Measurements from ENCODE around the gene FOXO3.

Gene FOXO3

DNA sequence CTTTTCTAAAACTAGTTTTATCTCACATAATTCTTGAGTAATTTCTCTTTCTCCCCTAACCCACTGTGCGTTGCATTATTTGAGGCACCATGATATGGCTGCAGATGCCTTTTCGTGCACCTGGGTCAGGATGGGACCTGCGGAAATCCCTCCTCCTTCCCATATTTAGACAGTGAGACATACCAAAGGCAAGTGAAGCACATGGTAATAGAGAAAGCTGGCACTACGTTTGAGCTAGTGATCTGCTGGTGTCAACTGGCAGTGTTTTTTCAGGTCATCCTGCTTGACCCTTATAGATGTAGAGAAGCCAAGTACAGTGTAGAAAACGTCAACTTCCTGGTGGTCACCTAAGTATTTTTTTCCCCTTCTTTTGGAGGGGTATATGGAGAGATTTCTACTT is 71.7 kb downstream of the FOXO3 start:
- H3K4me3 ChIP-seq (ENCODE audit: low read depth, low read length) = no peak overlapping the region
- DNase-seq (ENCODE audit: low read depth) = no peak
- TF ChIP-seq MYC (IDR thresholded peaks at IDR 0.05; ENCODE audit: low read depth, low read length) (no peak), MAX (IDR thresholded peaks at IDR 0.05; ENCODE audit: low read depth, low read length) (no peak), POLR2A (IDR thresholded peaks at IDR 0.05; ENCODE audit: extremely low read depth, insufficient read length) (no peak), CTCF (IDR thresholded peaks at IDR 0.05; ENCODE audit: low read depth, low read length) (no peak)

GRCh38 chr6:108633436-108633835 is 72.7 kb downstream of the FOXO3 start:
- DNase-seq (ENCODE audit: low read depth) = no peak
- no peak for TF ChIP-seq MYC (IDR thresholded peaks at IDR 0.05; ENCODE audit: low read depth, low read length)
- no peak for TF ChIP-seq MAX (IDR thresholded peaks at IDR 0.05; ENCODE audit: low read depth, low read length)
- TF ChIP-seq CTCF (IDR thresholded peaks at IDR 0.05; ENCODE audit: low read depth, low read length) = no peak
- no peak for TF ChIP-seq POLR2A (IDR thresholded peaks at IDR 0.05; ENCODE audit: extremely low read depth, insufficient read length)
- H3K4me3 ChIP-seq (ENCODE audit: low read depth, low read length) = no peak overlapping the region

DNA sequence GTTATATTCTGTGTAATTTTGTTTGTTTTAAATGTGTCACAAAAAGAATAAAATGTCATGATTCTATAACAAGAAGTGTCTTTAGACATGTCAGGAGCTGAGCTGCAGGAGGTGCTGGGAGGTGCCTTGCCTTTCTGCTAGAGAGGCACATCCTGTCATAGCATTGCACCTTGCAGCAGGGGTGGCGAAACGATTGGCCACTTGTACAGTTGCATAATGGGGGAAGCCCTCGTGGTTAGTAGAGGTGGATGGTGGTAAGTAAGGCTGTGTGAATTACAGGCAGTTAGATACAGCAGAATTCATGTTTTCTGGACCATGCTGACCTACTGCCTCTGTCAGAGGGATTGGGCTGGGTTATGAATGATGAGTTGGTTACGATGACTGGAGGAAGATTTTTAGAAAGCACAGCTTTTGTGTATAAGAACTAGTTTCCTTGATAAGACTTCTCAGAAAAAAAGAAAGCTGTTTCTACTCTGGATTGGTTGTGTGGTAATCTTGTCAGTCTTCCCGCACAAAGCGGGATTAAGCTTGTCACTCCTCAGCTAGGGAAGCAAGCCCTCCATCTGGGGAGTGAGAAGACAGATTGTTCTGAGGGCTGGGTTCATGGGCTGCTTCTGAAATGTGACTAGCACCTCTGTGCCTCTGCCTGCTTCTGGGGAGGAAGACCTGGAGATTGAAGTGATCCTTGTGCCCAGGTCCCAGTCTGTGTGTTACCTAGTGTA is 74.9 kb downstream of the FOXO3 start:
- TF ChIP-seq CTCF (IDR thresholded peaks at IDR 0.05; ENCODE audit: low read depth, low read length) (no peak), MAX (IDR thresholded peaks at IDR 0.05; ENCODE audit: low read depth, low read length) (peak; percentile 82), POLR2A (IDR thresholded peaks at IDR 0.05; ENCODE audit: extremely low read depth, insufficient read length) (no peak), MYC (IDR thresholded peaks at IDR 0.05; ENCODE audit: low read depth, low read length) (peak; percentile 61; the same call in 1 of the 2 replicates)
- peak; percentile 94 for DNase-seq (ENCODE audit: low read depth)
- H3K4me3 ChIP-seq (ENCODE audit: low read depth, low read length) = no peak overlapping the region

DNA sequence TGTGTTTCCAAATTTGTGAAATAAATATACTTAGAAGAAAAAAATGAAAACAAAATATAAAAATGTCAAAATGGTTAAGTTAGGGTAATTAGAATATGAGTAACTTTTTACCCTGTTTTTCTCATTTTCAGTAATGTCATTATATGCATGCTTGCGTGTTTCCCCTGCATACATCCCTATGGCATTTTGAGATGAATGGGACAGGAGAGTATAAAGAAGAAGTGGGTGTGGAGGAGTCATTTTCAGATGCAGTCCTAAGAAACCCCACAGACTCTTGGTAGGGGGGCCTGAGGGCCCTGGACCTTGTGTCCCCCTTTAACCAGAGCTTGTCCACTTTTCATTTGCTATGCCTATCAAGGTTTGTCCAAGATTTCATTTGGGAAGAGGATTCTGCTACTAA is 77.2 kb downstream of the FOXO3 start:
- no peak overlapping the region for H3K4me3 ChIP-seq (ENCODE audit: low read depth, low read length)
- TF ChIP-seq POLR2A (IDR thresholded peaks at IDR 0.05; ENCODE audit: extremely low read depth, insufficient read length) (no peak), CTCF (IDR thresholded peaks at IDR 0.05; ENCODE audit: low read depth, low read length) (no peak), MAX (IDR thresholded peaks at IDR 0.05; ENCODE audit: low read depth, low read length) (no peak), MYC (IDR thresholded peaks at IDR 0.05; ENCODE audit: low read depth, low read length) (no peak)
- no peak for DNase-seq (ENCODE audit: low read depth)

DNA sequence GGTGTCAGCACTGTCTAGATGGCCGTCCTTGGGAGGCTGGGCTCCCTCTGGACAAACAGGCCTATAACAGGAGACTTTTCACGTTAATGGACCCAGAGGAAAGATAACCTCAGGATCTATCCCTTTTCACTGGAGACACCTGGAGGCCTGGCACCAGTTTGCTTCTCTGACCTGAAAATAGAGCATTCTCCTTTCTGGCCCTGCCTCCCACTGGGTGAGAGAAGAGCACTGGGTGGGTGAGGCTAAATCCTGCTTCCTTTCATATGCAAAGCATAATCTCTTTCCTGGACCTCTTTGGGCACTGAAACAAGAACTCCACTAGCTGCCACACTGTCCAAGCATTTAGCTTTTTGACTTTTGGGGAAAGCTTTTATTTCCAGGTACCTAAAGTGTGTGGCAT is 78.3 kb downstream of the FOXO3 start:
- H3K4me3 ChIP-seq (ENCODE audit: low read depth, low read length) = no peak overlapping the region
- DNase-seq (ENCODE audit: low read depth) = no peak
- TF ChIP-seq POLR2A (IDR thresholded peaks at IDR 0.05; ENCODE audit: extremely low read depth, insufficient read length) = no peak

GRCh38 chr6:108640104-108640503 is 79.4 kb downstream of the FOXO3 start:
- no peak for DNase-seq (ENCODE audit: low read depth)
- no peak overlapping the region for H3K4me3 ChIP-seq (ENCODE audit: low read depth, low read length)
- TF ChIP-seq MAX (IDR thresholded peaks at IDR 0.05; ENCODE audit: low read depth, low read length) (no peak), MYC (IDR thresholded peaks at IDR 0.05; ENCODE audit: low read depth, low read length) (no peak), CTCF (IDR thresholded peaks at IDR 0.05; ENCODE audit: low read depth, low read length) (no peak), POLR2A (IDR thresholded peaks at IDR 0.05; ENCODE audit: extremely low read depth, insufficient read length) (no peak)

Data from NB4 (cell line).